Activated naive CD8-positive, alpha-beta T cell treated with anti-CD3 and anti-CD28 coated beads, Interleukin-2, amount 50 U/mL, for 16 hours (primary cell): ENCODE results near the gene C1QTNF7.

Source experiments
- DNase-seq: peaks from one replicate; pipeline ENCODE4 v3.0.0-alpha.2; 2020; ENCODE audit warnings: low read depth, low spot score

C1QTNF7 gene

DNA sequence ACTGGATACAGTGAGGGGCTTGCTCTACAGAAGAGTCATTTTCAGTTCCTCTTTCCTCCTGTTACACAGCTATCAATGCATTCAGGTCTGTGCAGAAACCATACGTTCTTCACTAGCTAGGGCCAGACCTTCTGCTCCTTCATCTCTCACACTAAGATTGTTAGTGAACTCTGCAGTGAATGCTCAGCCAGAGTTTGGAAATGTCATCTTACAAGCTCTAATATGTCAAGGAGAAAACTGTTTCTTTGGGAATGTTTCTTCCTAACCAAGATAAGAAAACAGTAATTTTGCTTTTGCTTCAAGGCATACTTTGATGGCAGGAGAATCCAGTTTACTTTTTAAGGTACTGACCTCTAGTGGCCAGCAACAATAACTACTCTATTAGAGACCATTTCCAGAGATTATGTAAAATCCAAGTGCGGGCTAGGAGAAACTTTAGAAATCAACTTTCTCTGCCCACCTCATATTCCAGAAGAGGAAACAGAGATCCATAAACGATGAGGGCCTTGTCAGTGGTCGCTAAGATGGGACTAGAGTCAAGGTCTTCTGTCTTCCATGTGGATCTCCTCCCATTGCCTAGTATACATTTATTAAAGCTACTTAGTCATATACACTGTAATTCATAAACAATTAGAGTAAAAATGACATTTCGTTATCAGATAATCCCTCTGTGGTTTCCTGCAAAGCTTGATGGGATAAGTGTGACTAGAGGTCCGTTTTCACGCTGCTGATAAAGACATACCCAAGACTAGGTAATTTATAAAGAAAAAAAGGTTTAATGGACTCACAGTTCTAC, 29.8 kb downstream of the C1QTNF7 start:
- no peak for DNase-seq

- no peak for DNase-seq
Observed at GRCh38 chr4:15458616-15459015, 30.8 kb downstream of the C1QTNF7 start.

DNA sequence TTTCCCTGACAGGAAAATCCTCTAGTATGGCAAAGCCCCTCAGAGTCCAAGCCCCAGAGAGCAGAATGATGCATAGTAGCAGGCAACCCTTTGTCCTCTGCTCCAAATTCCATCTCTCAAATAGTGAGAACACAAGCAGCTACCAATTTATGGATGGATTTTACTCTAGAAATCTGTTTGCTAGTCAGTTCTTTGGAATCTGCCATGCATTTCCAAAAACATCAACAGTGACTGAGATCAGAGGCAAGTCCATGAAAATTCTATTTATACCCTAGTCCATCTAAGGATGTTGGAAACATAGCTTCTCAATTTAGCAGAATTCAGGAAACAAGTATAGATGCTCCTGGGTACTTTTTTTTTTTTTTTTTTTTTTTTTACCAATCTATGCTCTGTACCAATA, 31.9 kb downstream of the C1QTNF7 start:
- DNase-seq: no peak

DNA sequence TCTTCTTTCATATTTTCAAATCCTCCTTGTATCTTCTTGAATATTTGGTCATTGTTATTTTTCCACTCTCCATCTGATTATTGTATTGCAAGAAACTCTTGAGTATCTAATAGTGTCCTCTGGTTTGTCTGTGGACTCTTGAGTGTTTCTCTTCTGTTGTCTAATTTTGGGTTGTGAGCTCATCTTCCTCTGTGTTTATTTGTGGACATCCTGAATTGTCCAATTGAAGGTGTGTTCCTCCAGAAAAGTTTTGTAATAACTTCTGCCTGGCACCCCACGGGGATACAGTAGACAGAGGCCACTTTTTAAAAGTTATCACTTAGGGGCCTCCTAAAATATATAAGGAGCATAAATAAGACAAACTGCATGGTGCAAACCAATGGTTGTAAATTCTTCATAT, 38.8 kb downstream of the C1QTNF7 start:
- no peak for DNase-seq

- DNase-seq: no peak
Observed at GRCh38 chr4:15469402-15470127, 41.7 kb downstream of the C1QTNF7 start, which contains the start of gene CC2D2A. Gene CC2D2A, plus strand, starts transcription at chr4:15469882. Its CDS starts 6,051 bp downstream, at chr4:15475933.

DNA sequence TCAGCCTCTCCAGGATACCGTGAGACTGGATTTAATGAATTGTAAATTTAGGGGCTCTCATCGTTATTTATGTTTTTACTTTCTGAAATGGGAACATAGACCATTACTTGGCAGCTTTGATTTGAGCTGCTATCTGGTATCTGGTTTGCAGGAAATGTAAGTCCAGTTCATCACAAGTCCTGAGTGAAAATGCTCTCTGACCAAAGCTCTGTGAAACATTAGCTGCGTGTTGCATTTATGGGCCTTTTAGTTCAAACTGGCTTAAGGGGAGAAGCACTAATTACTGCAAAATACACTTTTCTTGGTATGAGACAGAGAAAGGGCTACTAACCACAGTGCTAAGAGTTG, 42.3 kb downstream of the C1QTNF7 start:
- no peak for DNase-seq

DNA sequence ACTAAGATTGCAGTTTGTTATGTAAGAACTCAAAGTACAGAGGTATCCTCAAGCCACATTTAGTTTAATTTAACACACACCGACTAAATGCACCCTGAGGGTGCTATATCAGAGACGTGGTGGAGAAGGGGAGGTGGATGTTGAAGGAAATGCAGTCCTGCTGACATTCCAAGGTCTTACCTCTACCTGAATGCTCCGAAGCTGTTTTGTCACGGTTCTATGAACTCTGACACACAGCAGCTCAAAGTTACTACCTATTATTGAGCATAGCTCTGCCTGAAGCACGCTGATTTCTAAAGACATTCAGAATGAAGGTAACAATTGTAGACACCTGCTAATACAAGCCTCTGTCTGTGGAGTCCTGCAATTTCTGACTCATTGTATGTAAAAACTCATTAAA, 48.6 kb downstream of the C1QTNF7 start:
- DNase-seq: no peak

DNA sequence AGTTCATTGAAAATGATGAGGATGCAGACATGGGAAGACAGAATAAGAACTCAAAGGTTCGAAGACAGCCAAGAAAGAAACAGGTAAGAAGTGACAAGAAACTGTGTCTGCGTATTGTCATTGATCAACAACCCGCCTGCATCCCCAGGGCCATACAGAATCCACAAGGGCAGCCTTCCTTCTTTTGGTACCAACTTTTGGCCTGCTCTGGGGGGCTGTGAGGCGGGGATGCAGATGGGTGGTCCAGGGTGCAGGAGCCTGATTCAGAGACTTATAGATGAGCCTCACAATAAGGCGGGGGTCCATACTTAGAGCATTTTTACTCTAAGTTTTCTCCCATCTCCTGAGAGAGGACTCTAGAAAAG, 50.9 kb downstream of the C1QTNF7 start:
- no peak for DNase-seq

GRCh38 chr4:15479089-15479912, 51.5 kb downstream of the C1QTNF7 start:
- no peak for DNase-seq

GRCh38 chr4:15479913-15480185, 52.0 kb downstream of the C1QTNF7 start:
- no peak for DNase-seq

- DNase-seq: no peak
Observed at GRCh38 chr4:15481961-15482745, 54.3 kb downstream of the C1QTNF7 start.

DNA sequence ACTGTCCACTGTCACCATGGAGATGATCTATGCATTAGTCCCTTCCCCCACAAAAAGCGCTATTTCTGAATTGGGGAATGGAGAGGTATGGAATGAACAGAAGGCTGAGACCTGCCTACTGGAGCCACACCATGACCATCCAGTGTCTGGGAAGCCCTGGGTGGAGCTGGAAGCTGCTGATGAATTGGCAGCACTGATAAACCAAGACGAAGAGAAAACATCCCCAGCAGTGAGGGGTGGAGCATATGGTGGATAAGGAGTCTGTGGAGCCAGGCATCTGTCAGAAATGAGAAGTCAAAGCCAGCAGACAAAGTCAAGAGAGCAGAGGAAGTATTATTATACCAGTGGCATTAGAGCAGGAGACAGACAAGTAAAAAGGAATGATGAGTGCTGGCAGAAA, 55.0 kb downstream of the C1QTNF7 start:
- no peak for DNase-seq

DNA sequence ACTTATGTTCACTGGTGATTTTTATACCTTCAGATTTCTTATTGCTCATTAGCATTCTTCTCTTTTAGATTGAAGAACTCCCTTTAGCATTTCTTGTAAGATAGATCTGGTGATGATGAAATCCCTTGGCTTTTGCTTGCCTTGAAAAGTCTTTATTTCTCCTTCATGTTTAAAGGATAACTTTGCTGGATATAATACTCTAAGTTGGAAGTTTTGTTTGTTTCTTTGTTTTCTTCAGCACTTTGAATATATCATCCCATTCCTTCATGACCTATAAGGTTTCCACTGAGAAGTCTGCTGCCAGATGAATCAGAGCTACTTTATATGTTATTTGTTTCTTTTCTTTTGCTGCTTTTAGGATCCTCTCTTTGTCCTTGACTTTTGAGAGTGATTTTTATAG, 60.3 kb downstream of the C1QTNF7 start:
- no peak for DNase-seq

- DNase-seq: no peak
Observed at GRCh38 chr4:15488658-15489470, 61.0 kb downstream of the C1QTNF7 start.

GRCh38 chr4:15489551-15489950, 61.7 kb downstream of the C1QTNF7 start:
- no peak for DNase-seq

DNA sequence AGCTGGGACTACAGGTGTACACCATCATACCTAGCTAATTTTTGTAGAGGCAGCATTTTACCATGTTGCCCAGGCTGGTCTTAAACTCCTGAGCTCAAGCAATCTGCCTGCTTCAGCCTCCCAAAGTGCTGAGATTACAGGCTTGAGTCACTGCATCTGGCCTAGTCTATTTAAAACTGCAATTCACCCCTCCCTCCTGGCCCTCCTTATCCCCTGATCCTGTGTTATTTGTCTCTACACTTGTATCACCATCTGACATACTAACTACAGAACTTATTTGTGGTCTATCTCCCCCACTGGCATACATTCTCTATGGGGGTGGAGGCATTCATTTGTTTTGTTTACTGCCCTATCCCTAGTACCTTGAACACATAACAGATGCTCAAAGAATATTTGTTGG, 65.6 kb downstream of the C1QTNF7 start:
- DNase-seq: no peak

- DNase-seq: no peak
Observed at GRCh38 chr4:15495621-15496020, 67.8 kb downstream of the C1QTNF7 start.
